Measurements from ENCODE around the gene PORCN. TPM values are rescaled to one million over a fixed set of nuclear protein-coding genes. Genes with fewer than 3 reads are reported as not detected.
A peak's percentile ranks its signal among the peaks of the same experiment; 100 is the strongest.
"Not testable (repeated sequence)": the region's sequence is repeated elsewhere in the genome, so short reads cannot be mapped to it uniquely, and the experiment has no call there.

The PORCN gene
- polyA plus RNA-seq, 3 donors: 6.3 to 8.4 (median 6.8) TPM

GRCh38 chrX:48525853-48526252 lies 17.1 kb downstream of the PORCN start:
- DNase-seq (ENCODE audit: extremely low read depth in 1 of 11, low read depth in 9 of 11, low spot score in 4 of 11): not testable (repeated sequence)

DNA sequence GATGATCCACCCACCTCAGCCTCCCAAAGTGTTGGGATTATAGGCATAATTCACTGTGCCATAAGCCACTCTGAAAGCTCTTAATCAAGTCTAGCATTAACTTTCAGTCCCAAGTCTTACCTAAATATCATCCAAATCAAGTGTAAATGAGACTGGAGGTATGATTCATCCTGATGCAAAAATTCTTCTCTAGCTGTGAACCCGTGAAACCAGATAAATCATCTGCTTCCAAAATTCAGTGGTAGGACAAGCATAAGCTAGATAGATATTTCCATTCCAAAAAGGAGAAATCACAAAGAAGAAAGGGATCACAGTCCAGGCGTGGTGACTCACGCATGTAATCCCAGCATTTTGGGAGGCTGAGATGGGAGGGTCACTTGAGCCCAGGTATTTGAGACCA lies 21.9 kb downstream of the PORCN start:
- no peak for DNase-seq (ENCODE audit: extremely low read depth in 1 of 11, low read depth in 9 of 11, low spot score in 4 of 11)

- DNase-seq (ENCODE audit: extremely low read depth in 1 of 11, low read depth in 9 of 11, low spot score in 4 of 11): no peak
Observed at GRCh38 chrX:48531358-48531959, 22.7 kb downstream of the PORCN start.

DNA sequence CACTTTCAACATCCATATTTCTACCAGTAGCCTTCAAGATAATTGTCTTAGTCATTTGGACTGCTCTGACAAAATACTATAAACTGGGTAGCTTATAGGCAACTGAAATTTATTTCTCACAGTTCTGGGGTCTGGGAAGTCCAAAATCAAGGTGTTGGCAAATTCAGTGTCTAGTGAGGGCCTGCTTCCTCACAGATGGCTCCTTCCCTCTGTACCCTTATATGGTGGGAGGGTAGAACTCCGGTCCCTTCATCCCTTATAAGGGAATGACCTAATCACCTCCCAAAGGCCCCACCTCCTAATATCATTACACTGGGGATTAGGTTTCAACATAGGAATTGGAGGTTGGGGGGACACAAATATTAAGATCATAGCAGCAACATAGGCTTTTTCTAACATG lies 23.4 kb downstream of the PORCN start:
- no peak for DNase-seq (ENCODE audit: extremely low read depth in 1 of 11, low read depth in 9 of 11, low spot score in 4 of 11)

GRCh38 chrX:48533165-48533564 lies 24.4 kb downstream of the PORCN start:
- no peak for DNase-seq (ENCODE audit: extremely low read depth in 1 of 11, low read depth in 9 of 11, low spot score in 4 of 11)

DNA sequence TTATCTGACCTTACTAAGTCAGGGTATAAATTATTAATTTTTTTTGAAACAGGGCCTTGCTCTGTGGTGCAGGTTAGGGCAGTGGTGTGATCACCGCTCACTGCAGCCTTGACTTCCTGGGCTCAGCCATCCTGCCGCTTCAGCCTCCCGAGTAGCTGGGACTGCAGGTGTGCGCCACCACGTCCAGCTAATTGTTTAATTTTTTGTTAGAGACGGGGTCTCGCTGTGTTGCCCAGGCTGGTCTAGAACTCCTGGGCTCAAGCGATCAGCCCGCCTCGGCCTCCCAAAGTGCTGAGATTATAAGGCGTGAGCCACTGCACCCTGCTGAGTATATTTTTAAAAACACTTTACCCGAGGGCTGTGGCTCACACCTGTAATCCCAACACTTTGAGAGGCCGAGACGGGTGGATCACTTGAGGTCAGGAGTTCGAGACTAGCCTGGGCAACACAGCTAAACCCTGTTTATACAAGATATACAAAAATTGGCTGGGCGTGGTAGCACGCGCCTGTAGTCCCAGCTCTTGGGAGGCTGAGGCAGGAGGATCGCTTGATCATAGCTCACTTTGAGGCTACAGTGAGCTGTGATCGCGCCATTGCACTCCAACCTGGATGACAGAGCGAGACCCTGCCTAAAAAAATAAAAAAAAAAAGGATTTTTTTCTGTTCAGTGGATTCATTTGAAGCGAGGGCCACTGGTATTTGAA lies 30.0 kb downstream of the PORCN start:
- DNase-seq (ENCODE audit: extremely low read depth in 1 of 11, low read depth in 9 of 11, low spot score in 4 of 11): peak in 1 of 11 donors; percentile 1

- DNase-seq (ENCODE audit: extremely low read depth in 1 of 11, low read depth in 9 of 11, low spot score in 4 of 11): peak; percentile 81 to 94 (median 90)
Observed at GRCh38 chrX:48539345-48540027, 30.7 kb downstream of the PORCN start, which contains the start of gene TBC1D25. TSS of gene TBC1D25 (plus strand) at chrX:48539714. CDS start at chrX:48539798, 84 bp downstream.

- DNase-seq (ENCODE audit: extremely low read depth in 1 of 11, low read depth in 9 of 11, low spot score in 4 of 11): peak in 4 of 11 donors; percentile 23 to 31 (median 28)
Observed at GRCh38 chrX:48540028-48540375, 31.2 kb downstream of the PORCN start.

DNA sequence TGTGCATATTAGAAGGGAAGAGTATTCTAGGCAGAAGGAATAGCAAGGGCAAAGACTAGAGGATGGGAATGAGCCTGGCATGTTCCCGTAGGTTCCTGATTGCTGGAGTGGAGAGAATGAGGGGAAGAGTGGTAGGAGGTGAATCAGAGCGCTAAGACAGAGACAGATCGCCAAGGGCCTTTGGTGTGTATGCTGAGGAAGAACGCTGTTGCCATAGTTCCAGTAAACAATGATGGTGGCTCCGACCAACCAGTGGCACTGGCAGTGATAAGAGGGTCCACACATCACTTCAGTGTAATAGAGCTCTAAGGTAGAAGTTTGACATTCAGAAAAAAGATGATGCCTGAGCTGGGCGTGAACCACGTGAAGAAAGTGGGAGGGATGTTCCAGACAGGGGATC lies 31.7 kb downstream of the PORCN start:
- no peak for DNase-seq (ENCODE audit: extremely low read depth in 1 of 11, low read depth in 9 of 11, low spot score in 4 of 11)

DNA sequence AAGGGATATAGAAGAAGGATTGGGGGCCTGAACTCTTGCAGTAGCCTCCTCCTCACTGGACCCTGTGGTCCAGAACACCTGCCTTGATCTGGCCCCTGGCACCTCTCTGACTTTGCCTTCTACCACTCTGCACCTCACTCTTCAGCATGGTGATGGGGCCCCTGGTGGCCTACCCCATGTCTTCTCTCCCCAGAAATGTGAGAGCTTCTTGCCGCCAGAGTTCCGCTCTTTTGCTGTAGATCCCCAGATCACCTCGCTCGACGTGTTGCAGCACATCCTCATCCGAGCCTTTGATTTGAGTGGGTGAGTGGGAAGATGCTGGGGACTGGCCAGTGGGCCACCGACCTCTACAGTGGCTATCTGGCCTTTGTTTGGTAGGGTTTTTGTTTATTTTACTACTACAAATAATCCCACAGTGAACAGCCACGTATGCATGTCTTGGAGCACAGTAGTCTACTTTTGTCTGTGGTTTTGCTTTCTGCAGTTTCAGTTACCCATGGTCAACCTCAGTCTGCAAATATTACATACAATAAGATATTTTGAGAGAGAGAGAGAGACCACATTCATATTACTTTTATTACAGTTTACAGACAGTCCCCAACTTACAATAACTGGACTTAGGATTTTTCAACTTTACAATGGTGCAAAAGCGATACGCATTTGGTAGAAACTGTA lies 32.5 kb downstream of the PORCN start:
- DNase-seq (ENCODE audit: extremely low read depth in 1 of 11, low read depth in 9 of 11, low spot score in 4 of 11): no peak

- DNase-seq (ENCODE audit: extremely low read depth in 1 of 11, low read depth in 9 of 11, low spot score in 4 of 11): no peak
Observed at GRCh38 chrX:48548871-48549270, 40.1 kb downstream of the PORCN start.

- not testable (repeated sequence) for DNase-seq (ENCODE audit: extremely low read depth in 1 of 11, low read depth in 9 of 11, low spot score in 4 of 11)
Observed at GRCh38 chrX:48555731-48556325, 47.0 kb downstream of the PORCN start.

DNA sequence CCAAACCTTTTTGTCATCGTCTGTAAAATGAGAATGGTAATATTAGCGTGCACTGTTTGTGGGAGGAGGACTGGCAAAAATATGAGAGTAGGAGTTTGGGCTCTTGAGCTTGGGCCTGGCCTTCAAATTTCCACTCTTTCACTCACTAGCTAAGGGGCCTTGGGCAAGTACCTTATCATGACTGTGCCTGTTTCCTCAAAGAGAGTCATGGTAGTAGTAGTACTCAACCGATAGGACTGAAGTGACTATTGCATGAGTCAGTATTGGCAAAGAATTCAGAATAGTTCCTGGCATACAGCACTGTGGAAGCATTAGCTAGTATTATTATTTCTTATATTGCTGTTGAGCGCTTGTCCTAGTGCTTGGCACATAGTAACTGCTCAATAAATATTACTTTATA lies 49.5 kb downstream of the PORCN start:
- DNase-seq (ENCODE audit: extremely low read depth in 1 of 11, low read depth in 9 of 11, low spot score in 4 of 11): no peak

GRCh38 chrX:48559636-48560035 lies 50.8 kb downstream of the PORCN start:
- no peak for DNase-seq (ENCODE audit: extremely low read depth in 1 of 11, low read depth in 9 of 11, low spot score in 4 of 11)

DNA sequence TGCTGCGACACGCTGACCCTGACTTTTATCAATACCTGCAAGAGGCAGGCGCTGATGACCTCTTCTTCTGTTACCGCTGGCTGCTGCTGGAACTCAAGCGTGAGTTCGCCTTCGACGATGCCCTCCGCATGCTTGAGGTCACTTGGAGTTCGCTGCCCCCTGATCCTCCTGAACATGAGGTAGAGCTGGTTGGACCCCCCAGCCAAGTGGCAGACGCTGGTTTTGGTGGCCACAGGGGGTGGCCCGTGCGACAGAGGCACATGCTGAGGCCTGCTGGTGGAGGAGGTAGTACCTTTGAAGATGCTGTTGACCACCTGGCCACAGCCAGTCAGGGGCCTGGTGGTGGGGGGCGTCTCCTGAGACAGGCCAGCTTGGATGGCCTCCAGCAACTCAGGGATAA lies 51.3 kb downstream of the PORCN start:
- DNase-seq (ENCODE audit: extremely low read depth in 1 of 11, low read depth in 9 of 11, low spot score in 4 of 11): no peak

- no peak for DNase-seq (ENCODE audit: extremely low read depth in 1 of 11, low read depth in 9 of 11, low spot score in 4 of 11)
Observed at GRCh38 chrX:48560681-48561080, 51.9 kb downstream of the PORCN start.

GRCh38 chrX:48569958-48570357 lies 61.2 kb downstream of the PORCN start:
- no peak for DNase-seq (ENCODE audit: extremely low read depth in 1 of 11, low read depth in 9 of 11, low spot score in 4 of 11)

Data from renal cortex interstitium (tissue), 11 donors.